Measurements from ENCODE around the gene AP2M1.
"Not testable (repeated sequence)": the region's sequence is repeated elsewhere in the genome, so short reads cannot be mapped to it uniquely, and the experiment has no call there.

The AP2M1 gene

DNA sequence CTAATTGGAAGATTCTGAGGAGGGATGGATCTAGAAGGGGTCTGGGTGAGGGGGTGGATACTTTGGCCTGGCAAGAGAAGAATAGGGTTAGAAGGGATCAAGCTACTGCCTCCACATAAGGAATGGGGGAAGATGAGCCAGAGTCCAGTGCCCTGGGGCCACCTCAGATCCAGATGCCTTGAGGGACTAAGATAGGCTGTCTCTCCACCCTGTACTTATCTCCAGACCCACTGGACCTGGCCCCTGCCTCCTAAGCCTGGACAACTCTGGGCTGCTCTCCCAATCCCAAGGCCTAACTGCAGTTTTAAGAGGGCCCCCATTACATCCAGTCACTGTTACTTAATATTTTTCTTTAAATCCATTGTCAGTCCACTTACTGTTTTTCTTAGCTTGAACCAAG is 17.4 kb upstream of the AP2M1 start:
- DNase-seq (ENCODE audit: low read depth in 2 of 2), result no peak

GRCh38 chr3:184158404-184158803 is 16.3 kb upstream of the AP2M1 start:
- DNase-seq (ENCODE audit: low read depth in 2 of 2), result no peak

GRCh38 chr3:184160456-184160855 is 14.2 kb upstream of the AP2M1 start:
- DNase-seq (ENCODE audit: low read depth in 2 of 2), result no peak

GRCh38 chr3:184162571-184163070 is 12.0 kb upstream of the AP2M1 start:
- not testable (repeated sequence) for DNase-seq (ENCODE audit: low read depth in 2 of 2)

GRCh38 chr3:184164648-184165330 is 9.9 kb upstream of the AP2M1 start:
- no peak for DNase-seq (ENCODE audit: low read depth in 2 of 2)

GRCh38 chr3:184165543-184165942 is 9.1 kb upstream of the AP2M1 start:
- no peak for DNase-seq (ENCODE audit: low read depth in 2 of 2)

GRCh38 chr3:184166671-184167070 is 8.0 kb upstream of the AP2M1 start:
- no peak for DNase-seq (ENCODE audit: low read depth in 2 of 2)

DNA sequence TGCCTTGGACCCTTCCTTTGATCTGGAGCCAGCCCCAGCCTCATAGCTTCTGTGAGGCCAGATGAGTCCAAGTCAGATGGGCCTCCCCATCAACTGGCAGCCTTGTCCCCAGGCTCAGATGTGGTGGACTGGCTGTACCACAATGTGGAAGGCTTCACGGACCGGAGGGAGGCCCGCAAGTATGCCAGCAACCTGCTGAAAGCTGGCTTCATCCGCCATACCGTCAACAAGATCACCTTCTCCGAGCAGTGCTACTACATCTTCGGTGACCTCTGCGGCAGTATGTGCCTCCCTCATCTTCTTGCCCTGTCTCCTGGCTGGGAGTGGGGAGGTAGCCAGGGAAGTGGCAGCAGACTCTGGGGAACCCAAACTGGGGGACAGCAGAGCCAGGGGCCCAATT is 6.9 kb upstream of the AP2M1 start:
- no peak for DNase-seq (ENCODE audit: low read depth in 2 of 2)

- no peak for DNase-seq (ENCODE audit: low read depth in 2 of 2)
These were observed 6.1 kb upstream of the AP2M1 start for GRCh38 chr3:184168363-184169120.

GRCh38 chr3:184169896-184170875 is 4.5 kb upstream of the AP2M1 start:
- no peak for DNase-seq (ENCODE audit: low read depth in 2 of 2)

GRCh38 chr3:184171562-184171961 is 3.1 kb upstream of the AP2M1 start:
- no peak for DNase-seq (ENCODE audit: low read depth in 2 of 2)

DNA sequence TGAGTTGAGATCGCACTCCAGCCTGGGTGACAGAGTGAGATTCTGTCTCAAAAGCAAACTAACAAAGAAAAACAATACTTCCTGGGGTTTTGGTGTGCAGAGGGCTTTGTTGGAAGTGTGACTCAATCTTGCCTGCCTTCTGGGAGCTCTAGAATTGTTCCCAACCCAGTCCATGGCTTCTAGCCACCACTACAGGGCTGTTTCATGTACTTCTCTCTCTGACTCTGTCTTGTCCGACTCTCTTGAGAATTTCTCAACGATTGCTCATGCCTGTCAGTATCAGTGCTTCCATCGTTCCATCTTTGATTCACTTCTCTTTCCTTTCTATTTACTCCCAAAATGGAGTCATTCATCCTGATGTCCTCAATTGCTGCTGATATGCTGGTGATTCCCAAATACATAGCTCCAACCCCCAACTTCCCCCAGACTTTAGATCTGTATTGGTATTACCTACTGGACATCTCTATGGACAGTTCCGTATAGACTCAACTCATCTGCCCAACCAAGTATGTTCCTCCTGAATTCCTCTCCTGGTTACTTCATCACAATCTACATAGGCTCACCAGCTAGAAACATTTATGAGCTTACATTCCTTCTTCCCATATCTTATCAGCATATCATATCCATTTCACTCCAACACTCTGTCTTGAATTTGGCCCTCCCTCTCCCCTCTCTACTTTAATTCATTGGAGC is 1.8 kb upstream of the AP2M1 start:
- no peak for DNase-seq (ENCODE audit: low read depth in 2 of 2)

GRCh38 chr3:184173374-184173722 is 1.3 kb upstream of the AP2M1 start:
- no peak for DNase-seq (ENCODE audit: low read depth in 2 of 2)

DNA sequence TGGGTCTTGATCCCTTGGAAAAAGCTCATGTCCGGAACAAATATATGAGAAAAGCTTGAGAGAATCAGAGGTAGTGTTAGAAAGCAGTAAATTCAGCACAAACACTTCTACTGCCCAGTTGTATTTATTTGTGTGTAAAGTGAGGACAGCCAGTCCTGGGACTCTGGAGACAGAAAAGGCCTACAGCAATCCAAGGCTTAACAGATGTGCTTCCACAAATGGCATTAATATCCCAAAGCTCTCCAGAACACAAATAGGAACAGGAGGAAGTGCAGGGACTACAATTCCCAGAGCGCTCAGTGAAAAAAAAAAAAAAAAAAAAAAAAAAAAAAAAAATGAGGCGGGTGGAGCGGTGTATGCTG is 390 bp upstream of the AP2M1 start:
- DNase-seq (ENCODE audit: low read depth in 2 of 2), result no peak

- no peak for DNase-seq (ENCODE audit: low read depth in 2 of 2)
These were observed 851 bp downstream of the AP2M1 start for GRCh38 chr3:184175506-184175905.

GRCh38 chr3:184175981-184176376 is 1.3 kb downstream of the AP2M1 start:
- no peak for DNase-seq (ENCODE audit: low read depth in 2 of 2)

DNA sequence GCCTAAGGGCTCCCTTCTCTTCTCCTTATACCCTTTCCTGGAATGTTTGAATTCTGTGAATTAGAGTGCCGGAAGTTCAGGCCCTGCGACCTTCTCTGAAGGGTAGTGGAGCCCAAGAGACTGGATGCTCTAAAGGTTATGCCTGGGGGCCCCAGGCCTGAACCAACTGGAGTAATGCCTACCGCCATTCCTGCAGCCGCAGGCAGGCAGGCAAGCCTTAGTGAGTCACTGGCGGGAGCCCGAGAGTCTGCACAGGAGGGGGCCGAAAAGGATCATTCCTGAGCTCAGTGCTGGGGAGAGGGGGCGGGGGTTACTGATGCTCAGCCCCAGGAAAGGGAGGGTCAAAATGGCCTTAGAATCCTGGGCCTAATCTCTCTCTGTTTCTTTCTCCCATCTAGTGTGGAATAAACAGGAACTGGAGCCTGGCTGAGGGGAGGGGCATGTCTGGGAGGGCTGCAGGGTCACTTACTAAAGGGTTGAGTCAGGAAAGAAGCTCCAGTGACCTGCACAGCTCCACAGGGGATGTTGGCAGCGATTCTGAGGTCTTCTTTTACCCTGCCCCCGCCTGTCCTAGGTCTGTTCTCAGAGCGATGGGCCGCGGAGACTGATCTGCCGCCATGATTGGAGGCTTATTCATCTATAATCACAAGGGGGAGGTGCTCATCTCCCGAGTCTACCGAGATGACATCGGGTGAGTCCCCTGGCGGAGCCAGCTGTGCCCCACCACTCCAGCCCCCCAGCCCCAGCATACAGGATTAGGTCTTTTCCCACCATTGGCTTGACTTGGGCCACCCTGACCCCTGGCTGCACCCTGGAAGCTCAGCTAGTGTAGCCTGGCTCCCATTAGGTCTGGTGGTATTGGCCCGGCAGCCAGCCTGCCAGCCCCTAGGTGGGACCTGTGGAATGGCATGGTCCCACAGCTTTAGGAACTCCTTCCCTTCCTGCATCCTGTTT is 2.0 kb downstream of the AP2M1 start:
- peak; percentile 87 to 89 for DNase-seq (ENCODE audit: low read depth in 2 of 2)

DNA sequence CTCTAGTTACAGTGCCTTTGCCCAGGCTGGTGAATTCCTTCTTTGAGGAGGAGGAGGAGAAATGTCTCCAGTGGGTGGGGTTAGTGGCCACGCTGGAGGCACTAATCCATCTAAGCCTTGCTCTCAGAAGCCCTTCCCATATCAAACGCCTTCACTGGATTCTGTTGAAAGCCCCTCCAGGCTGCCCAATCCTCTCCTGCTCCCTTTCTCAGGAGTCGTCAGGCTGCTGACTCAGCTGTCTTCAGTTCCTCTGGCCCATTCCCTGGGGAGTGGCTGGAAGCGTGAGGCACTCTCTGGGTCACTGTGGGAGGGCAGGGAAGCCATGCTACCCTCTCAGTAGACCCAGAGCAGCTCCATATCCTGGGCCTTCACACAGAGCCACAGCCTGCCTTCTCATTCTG is 2.7 kb downstream of the AP2M1 start:
- DNase-seq (ENCODE audit: low read depth in 2 of 2), result no peak

- DNase-seq (ENCODE audit: low read depth in 2 of 2), result no peak
These were observed 3.2 kb downstream of the AP2M1 start for GRCh38 chr3:184177767-184178306.

GRCh38 chr3:184178521-184179138 is 4.0 kb downstream of the AP2M1 start:
- DNase-seq (ENCODE audit: low read depth in 2 of 2), result no peak

All from fibroblast of skin of left quadriceps (primary cell).